ENCODE results near the gene MYO18B. TPM values are rescaled to one million over a fixed set of nuclear protein-coding genes. Genes with fewer than 3 reads are reported as not detected.

MYO18B gene
- total RNA-seq, 6 experiments from 2014 or later, result 0.04 to 0.56 (median 0.07) TPM; not detected in 1

DNA sequence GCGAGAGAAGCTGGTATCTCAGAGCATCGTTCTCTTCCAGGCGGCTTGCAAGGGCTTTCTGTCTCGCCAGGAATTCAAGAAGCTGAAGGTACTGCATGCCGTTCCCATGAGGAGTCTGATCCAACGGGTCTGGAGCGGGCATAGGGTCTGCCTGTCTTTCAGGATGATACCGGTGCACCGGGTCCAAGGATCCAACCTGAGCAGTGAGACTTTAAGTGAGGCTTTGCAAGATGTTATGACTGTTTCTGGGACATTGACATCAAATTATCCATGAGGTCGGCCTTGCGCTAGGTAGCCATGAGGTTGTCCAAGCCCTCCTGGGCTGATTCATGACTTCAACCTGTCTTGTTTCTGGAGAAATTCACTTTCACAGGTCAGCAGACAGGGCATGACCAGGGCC, 132.3 kb downstream of the MYO18B start:
- no peaks in the 10 kb centered on the region for H3K36me3 ChIP-seq
- no peaks in the 10 kb centered on the region for H3K9me3 ChIP-seq
- intact Hi-C loops (cut with DNase I), result no loop called here
- TF ChIP-seq, protein P1, sequence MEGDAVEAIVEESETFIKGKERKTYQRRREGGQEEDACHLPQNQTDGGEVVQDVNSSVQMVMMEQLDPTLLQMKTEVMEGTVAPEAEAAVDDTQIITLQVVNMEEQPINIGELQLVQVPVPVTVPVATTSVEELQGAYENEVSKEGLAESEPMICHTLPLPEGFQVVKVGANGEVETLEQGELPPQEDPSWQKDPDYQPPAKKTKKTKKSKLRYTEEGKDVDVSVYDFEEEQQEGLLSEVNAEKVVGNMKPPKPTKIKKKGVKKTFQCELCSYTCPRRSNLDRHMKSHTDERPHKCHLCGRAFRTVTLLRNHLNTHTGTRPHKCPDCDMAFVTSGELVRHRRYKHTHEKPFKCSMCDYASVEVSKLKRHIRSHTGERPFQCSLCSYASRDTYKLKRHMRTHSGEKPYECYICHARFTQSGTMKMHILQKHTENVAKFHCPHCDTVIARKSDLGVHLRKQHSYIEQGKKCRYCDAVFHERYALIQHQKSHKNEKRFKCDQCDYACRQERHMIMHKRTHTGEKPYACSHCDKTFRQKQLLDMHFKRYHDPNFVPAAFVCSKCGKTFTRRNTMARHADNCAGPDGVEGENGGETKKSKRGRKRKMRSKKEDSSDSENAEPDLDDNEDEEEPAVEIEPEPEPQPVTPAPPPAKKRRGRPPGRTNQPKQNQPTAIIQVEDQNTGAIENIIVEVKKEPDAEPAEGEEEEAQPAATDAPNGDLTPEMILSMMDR (IDR thresholded peaks at IDR 0.05), result no peak
- no peak for TF ChIP-seq POLR2A (IDR thresholded peaks at IDR 0.05)
- no peak overlapping the region for H3K27ac ChIP-seq
- WGBS (ENCODE audit: insufficient coverage, low coverage, low lambda C conversion rate, missing lambda C conversion rate), result no CpG with 5 or more reads among the region's 11 CpGs
- no peak overlapping the region for H3K4me3 ChIP-seq
- peaks cover 0 to 3% of the 10 kb centered on the region in 2 donors for H3K27me3 ChIP-seq
- no peak for ATAC-seq
- DNase-seq, result no peak
- H3K4me1 ChIP-seq, result no peaks in the 10 kb centered on the region

DNA sequence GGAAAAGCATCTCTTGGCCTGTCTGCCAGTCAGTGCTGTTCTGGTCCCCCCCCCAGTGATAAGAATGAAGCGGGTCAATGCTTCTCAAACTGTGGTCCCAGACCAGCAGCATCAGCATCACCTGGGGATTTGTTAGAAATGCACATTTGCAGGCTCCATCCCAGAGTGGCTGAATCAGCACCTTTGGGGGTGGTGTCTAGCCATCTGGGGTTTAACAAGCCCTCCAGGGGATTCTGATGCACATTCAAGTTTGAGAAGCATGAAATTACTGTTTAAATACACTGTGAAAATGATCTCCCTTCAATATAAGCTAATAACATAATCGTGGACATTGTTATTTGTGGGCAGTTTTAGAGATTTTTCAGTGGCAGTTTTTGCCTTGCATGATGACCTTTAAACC, 133.5 kb downstream of the MYO18B start:
- no peaks in the 10 kb centered on the region for H3K36me3 ChIP-seq
- TF ChIP-seq POLR2A (IDR thresholded peaks at IDR 0.05), result no peak
- TF ChIP-seq, protein P1 (IDR thresholded peaks at IDR 0.05), result no peak
- 27% methylated on average over 1 of the region's 2 CpGs for WGBS (ENCODE audit: insufficient coverage, low coverage, low lambda C conversion rate, missing lambda C conversion rate)
- H3K9me3 ChIP-seq, result no peaks in the 10 kb centered on the region
- ATAC-seq (no peak), DNase-seq (no peak)
- no peak overlapping the region for H3K4me3 ChIP-seq
- intact Hi-C loops (cut with DNase I), result no loop called here
- H3K4me1 ChIP-seq, result no peaks in the 10 kb centered on the region
- H3K27ac ChIP-seq, result no peak overlapping the region
- peaks cover 0 to 3% of the 10 kb centered on the region in 2 donors for H3K27me3 ChIP-seq

DNA sequence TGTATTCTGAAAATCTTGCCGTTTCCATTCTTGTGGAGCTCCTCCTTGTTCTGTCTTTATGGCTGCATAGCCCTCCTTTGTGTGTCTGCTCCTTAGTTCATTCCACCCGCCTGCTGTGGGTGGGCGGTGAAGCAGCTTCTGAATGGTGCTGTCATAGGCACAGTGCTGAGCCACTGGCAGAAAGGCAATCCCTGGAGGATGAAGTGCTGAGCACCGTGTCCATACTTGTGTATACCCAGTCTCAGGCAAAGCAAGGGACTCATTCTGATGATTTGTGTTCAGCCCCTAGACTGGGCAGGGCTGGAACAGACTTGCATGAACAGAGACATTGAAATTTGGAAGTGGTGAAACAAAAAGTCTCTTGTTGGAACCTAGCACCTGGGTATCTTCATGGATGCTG, 134.9 kb downstream of the MYO18B start:
- H3K36me3 ChIP-seq, result no peaks in the 10 kb centered on the region
- intact Hi-C loops (cut with DNase I), result no loop called here
- no peaks in the 10 kb centered on the region for H3K9me3 ChIP-seq
- no peak overlapping the region for H3K27ac ChIP-seq
- 57% methylated on average over 3 of the region's 4 CpGs for WGBS (ENCODE audit: insufficient coverage, low coverage, low lambda C conversion rate, missing lambda C conversion rate)
- no peak for TF ChIP-seq POLR2A (IDR thresholded peaks at IDR 0.05)
- TF ChIP-seq, protein P1 (IDR thresholded peaks at IDR 0.05), result no peak
- ATAC-seq, result no peak
- H3K4me3 ChIP-seq, result no peak overlapping the region
- no peak for DNase-seq
- H3K27me3 ChIP-seq, result peaks cover 0 to 3% of the 10 kb centered on the region in 2 donors
- no peaks in the 10 kb centered on the region for H3K4me1 ChIP-seq

DNA sequence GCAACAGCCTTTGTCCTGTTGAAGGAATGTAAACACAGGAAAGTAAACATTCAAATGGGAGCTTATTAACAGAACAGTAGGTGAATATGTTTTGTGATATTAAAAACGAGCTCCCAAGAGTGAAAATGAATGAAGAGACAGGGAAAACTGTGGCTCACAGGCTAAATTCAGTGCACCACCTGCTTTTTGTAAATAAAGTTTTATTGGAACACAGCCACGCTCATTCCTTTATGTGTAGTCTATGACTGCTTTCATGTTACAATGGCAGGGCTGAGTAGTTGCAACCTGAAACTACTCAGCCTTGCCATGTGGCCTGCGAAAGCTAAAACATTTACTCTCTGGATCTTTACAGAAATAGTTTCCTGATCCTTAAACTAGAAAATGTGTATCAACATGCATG, 136.9 kb downstream of the MYO18B start:
- DNase-seq (no peak), ATAC-seq (no peak)
- Histone ChIP-seq H3K9me3 (no peaks in the 10 kb centered on the region), H3K27ac (no peak overlapping the region), H3K27me3 (peaks cover 0 to 3% of the 10 kb centered on the region in 2 donors), H3K4me3 (no peak overlapping the region), H3K4me1 (no peaks in the 10 kb centered on the region), H3K36me3 (no peaks in the 10 kb centered on the region)
- intact Hi-C loops (cut with DNase I), result no loop called here
- TF ChIP-seq POLR2A (IDR thresholded peaks at IDR 0.05), result no peak
- TF ChIP-seq, protein P1 (IDR thresholded peaks at IDR 0.05), result no peak
- WGBS (ENCODE audit: insufficient coverage, low coverage, low lambda C conversion rate, missing lambda C conversion rate), result 51% methylated on average over 3 of the region's 3 CpGs

DNA sequence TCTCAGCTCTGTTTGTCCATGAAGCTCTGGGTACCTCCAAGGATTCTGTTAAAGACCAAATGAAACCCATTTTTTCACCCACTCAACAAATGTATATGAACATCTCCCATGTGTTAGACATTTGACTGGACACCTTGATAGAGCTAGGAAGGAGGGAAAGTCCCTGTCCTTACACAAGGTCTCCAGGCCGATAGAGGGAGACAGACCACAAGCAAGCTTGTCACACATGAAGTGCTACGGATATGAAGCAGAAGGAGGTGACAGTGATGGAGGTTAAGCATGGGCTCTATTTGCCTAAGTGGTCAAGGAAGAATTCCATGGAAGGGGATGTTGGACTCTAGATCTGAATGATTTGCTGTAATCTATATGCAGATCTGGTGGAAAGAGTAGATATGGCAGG, 138.5 kb downstream of the MYO18B start:
- WGBS (ENCODE audit: insufficient coverage, low coverage, low lambda C conversion rate, missing lambda C conversion rate), result 46% methylated on average over 2 of the region's 2 CpGs

More for the DNA sequence above, 138.5 kb downstream of the MYO18B start:
- H3K36me3 ChIP-seq, result no peaks in the 10 kb centered on the region
- H3K4me3 ChIP-seq, result no peak overlapping the region
- intact Hi-C loops (cut with DNase I), result no loop called here
- H3K9me3 ChIP-seq, result no peaks in the 10 kb centered on the region
- H3K27me3 ChIP-seq, result peaks cover 0 to 3% of the 10 kb centered on the region in 2 donors
- H3K27ac ChIP-seq, result no peak overlapping the region
- DNase-seq (no peak), ATAC-seq (no peak)
- H3K4me1 ChIP-seq, result no peaks in the 10 kb centered on the region
- TF ChIP-seq, protein P1 (IDR thresholded peaks at IDR 0.05), result no peak
- TF ChIP-seq POLR2A (IDR thresholded peaks at IDR 0.05), result no peak

All from right lobe of liver (tissue), 6 donors.